Inflammatory macrophage treated with lipopolysaccharide for 4 hours (primary cell): ENCODE measurements around the gene SHC3.
A peak's percentile ranks its signal among the peaks of the same experiment; 100 is the strongest.

Experiments
- DNase-seq: peaks from one replicate; pipeline ENCODE4 v3.0.0-alpha.2; 2020

Gene SHC3

DNA sequence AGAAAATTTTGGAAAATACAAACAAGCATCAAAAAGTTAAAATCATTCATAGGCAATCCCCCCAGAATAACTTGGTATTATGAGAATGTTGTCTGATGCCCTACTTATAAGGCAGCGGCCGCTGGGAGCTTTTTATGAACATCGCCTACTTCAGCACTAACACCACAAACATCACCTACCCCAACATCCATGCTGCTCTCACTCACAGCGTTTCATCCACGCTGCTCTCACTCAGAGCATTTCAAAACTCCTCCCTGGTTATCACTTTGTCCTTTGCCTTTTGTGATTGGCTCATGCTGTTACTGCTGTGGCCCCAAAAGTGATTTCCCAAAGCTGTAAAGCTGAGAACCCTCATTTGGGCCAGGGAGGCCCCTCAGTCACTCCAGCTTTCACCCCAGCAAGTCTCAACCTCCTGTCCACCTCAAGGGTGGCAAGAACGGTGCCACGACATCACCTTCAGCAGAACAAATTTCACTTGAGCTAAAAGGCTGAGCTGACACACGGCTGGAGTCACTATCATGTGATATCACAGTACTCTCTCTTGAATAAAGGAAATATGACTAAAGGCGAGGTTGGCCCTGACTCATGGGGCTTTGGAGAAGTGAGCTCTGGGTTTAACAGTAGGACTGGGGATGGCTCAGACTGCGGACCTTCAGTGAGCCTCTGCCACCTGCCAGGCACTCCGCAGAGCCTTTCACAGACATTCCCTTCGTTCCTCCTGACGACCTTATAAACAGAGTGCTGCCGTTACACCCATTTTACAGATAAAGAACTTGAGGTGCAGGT lies 25.2 kb downstream of the SHC3 start:
- peak; percentile 95 for DNase-seq

DNA sequence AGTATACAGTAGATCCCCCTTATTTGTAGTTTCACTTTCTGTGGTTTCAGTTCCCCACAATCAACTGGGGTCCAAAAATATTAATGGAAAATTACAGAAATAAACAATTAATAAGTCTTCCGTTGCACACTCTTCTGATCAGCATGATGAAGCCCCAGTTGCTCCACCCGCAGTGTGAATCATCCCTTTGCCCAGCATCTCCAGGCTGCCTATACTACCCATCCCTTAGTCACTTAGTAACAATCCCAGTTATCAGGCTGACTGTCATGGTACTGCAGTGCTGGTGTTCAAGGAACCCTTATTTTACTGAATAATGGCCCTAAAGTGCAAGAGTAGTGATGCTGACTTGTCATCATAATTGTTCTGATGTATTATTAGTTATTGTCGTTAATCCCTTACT lies 28.9 kb downstream of the SHC3 start:
- DNase-seq: peak; percentile 0

DNA sequence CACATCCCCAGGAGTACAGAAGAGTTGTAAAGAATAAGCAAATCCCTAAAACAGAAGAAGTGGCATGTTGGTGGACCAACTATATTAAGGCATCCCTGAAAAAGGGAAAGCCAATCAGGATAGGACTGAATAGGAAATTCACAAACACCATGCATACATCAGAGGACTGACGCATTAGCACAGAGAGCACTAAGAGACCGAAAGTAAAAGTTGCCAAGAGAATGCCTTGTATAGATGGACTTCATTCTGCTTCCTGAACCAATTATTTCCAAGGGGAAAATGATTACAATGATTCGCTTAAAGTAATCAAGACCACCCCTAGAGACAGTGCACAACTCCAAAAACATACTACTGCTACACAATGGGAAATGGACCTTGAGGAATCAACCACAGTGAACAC lies 33.5 kb downstream of the SHC3 start:
- DNase-seq: no peak

DNA sequence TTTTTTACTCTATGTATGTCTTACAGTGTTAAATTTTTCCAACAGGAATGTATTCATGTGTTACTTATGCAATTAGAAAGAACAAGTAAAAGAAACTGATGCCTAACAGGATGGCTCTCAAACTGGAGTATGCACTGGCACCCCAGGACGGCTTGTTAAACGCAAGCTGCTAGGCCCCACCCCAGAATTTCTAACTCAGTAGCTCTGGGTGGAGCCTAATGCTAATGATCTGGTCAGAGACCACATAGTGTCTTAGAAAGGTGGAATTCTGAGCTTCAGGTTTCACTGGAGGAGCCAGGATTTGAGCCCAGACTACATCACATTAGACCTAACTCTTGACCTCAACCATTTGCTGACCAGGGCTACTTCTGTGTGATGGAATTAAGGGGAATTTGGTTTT lies 34.4 kb downstream of the SHC3 start:
- DNase-seq: no peak

DNA sequence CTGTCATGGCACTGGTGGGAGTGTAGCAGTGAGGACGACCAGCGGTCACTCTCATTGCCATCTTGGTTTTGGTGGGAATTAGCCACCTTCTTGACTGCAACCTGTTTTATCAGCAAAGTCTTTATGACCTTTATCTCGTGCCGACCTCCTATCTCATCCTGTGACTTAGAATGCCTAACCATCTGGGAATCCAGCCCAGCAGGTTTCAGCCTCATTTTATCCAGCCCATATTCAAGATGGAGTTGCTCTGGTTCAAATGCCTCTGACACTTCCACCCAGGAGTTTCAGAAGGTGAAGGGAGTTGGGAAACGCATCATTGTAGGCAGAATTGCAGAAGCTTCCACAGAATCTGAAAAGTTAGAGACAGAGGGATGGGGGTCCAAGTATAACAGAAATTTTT lies 35.4 kb downstream of the SHC3 start:
- no peak for DNase-seq

DNA sequence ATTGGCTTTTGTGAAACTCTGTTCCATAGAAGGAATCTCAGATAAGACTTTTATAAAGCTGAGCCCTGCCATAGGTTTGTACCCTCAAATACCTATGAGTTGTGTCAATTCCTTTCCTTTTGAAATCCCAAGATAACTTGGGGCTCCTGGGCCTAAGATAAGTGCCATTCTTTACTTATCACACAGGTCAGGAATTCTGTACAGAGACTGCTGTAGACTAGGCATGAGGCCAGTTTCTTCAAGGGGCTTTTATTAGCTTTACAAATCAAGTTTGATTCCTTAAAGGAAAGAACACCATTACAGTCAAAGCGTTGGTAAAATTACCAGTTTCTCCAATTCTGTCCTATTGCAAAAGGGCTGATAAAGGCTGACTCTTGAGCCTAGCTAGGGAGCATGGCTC lies 39.2 kb downstream of the SHC3 start:
- no peak for DNase-seq

DNA sequence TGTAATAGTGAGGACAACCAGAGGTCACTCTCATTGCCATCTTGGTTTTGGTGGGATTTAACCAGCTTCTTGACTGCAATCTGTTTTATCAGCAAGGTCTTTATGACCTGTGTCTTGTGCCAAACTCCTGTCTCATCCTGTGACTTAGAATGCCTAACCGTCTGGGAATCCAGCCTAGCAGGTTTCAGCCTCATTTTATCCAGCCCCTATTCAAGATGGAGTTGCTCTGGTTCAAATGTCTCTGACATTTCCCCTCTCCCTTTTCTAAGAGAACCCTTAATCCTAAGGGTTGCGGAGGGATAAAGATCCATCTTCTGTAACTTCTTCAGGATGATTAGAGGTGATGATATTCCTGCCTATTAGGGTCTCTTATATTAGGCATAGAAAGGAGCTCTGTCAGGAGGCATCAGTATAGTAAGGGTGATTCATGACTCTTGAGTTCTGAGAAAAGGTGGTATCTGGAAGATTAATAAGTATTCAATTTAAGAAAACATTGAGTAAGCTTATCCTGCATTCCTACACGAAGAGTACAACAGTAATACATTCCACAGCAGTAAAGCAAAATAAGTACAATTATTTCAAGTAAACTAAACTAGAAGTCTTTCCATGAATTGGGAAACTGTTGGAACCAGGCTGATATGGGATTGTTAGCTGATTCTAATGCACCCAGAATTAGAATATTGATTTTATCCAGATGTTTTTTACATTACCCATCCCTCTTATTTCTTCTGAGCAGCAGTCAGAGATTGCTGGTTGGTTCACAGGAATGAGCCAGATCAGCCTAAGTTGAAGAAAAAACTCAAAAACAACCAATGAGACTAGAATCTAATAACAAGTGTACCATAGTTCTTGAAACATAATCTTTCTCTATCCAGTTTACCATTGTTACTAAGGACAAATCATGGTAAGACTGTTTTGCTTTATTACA lies 39.9 kb downstream of the SHC3 start:
- DNase-seq: no peak

DNA sequence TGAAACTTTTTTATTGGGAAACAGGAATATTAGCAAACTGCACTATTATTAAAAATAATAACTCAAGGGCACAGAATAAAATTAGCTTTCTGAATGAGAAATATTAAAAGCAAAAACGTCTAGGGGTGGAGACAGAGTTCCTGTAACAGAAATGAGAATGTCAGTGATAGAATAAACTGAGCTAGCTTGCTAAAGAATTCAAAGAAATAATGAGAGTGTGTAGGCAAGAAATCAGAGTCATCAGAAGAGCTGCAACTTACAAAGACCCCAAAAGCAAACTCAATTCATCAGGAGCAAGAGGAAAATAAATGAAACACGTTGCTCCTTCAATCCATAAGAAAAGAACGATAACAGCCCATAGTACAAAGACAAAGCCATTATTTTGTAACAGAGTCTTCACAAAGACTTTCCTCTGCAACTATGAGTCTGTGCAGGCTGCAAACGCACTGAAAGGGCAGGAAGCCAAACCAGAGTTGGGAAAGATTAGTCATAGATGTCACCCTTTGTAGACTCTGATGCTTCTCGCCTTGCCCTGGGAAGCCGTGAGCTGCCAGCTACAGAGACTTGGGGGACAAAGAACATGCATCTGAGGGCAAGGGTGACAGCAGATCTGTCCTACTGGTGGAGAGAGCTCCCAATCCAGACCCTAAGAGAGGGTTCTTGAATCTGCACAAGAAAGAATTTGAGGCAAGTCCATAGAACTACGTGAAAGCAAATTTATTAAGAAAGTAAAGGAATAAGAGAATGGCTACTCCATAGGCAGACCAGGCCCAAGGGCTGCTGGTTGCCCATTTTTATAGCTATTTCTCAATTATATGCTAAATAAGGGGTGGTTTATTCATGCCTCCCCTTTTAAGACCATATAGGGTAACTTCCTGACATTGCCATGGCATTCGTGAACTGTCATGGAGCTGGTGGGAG lies 40.8 kb downstream of the SHC3 start:
- no peak for DNase-seq

DNA sequence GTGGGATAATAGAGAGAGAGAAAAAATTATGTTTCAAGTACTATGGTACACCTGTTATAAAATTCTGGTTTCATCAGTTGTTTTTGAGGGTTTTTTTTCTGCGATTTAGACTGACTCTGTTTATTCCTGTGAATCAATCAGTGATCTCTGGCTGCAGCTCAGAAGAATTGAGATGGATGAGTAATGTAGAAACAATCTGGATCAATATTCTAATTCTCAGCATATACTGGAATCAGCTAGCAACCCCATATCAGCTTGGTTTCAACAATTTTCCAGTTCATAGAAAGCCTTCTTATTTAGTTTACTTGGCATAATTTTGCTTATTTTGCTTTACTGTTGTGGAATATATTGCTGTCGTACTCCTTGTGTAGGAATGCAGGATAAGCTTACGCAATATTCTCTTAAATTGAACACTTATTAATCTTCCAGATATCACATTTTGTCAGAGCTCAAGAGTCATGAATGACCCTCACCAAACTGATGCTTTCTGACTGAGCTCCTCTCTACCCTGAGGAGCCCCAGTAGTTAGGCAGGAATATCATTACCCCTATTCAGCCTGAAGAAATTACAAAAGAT lies 42.9 kb downstream of the SHC3 start:
- no peak for DNase-seq

DNA sequence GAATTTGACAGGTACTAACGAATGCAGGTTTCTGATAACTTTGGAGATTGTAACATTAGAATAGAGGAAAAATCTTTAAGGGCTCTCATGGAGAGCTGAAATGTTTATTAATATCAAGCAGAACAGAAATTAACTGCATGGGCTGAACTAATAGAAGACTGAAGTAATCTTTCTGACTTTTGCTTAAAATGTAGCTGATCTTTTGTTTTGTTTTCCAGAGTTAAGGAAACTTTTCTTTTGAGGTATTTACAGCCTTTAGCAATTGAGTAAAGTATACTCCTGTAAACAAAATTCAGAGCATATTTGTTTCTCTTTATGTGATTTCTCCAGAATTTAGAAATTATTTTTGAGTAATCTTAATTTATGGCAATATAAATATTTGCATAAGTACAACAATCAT lies 43.9 kb downstream of the SHC3 start:
- DNase-seq: no peak

DNA sequence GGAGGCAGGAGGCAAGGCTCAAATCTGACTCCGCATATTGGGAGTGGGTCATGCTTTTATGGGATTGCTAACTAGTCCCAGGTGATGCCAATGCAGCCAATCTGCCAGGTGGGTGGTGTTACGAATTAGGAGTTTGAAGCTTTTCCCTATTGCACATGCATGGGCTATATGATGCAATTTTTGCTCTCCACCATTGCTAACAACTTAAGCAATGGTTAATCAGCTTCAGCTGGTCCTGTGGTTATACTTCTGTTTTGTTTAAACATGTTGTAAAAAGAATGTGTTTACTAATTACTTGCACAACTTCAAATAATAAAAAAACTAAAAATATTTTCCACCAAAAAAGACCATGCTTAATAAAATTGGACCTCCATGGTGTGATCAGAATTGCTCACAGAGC lies 55.7 kb downstream of the SHC3 start:
- no peak for DNase-seq

DNA sequence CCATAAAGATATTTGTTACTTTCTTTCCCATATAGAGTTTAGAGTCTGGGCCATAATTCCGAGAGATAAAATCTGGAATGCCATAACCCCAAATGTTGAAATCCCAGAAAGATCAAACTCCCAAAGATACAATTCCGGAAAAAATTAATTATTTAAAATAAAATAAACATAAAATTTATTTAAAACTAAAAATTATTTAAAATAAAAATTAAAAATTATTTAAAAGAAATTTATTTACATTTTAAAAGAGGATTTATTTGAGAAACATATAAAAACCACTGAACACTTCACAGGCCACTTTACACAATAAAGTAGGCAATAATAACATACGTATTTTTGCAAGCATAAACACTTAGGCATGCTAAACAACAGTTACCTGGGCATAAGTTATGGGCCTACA lies 57.9 kb downstream of the SHC3 start:
- DNase-seq: no peak

DNA sequence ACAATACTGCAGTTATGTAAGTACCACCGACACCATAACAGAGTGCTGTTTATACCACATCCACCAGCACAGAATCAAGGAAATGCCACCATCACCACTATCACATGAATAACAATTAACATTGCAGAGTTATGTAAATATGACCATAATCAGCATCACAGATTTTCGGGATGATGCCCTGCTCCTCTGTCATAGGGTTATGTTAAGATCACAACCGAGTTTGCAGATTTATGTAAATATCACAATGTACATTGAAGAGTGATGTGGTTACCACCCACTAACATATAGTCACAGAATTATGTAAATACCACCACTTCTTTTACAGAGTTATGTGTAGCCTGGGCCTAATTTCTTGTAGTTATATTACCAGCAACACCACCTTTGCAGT lies 61.8 kb downstream of the SHC3 start:
- no peak for DNase-seq

DNA sequence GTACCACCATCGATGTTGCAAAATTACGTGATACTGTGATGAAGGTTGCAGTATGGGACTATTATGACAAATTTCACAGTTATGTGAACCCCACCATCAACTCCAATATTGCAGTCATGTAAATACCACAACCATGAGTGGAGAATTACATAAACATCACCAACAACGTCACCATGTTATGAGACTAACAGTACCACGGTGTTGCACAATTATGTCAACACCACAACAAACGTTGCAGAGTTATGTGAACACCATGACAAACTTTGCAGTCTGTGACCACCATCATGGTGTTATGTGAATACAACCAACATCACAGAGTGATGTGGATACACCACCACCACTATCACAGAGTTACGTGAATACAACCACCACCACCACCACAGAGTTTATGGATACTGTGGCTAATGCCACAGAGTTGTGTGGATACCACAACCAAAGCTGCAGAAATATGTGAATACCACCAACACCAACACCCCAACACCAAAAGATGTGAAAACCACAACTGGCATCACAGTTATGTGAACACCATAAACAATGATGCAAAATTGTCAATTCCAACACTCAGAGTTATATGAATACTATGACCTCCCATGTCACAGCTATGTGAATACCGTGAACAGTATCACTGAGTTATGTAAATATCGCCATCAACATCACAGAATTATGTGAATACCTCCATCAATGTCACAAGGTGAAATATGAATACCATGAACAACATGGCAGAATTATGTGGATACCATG lies 62.4 kb downstream of the SHC3 start:
- DNase-seq: no peak

DNA sequence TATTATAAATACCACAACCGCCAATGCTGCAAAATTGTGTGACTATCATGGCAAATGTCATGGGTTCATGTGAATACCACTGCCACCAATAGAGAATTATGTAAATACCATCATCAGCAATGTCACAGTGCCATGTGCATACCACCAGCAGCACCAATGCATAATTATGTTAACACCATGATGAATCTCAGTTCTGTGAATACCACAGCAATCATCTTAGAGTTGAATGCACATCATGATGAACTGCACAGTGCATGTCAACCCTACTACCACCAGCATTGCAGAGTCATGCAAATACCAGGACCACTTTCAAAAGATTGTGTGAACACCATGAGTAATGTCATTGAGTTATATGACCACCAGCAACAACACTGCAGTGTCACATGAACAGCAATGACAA lies 63.2 kb downstream of the SHC3 start:
- no peak for DNase-seq

DNA sequence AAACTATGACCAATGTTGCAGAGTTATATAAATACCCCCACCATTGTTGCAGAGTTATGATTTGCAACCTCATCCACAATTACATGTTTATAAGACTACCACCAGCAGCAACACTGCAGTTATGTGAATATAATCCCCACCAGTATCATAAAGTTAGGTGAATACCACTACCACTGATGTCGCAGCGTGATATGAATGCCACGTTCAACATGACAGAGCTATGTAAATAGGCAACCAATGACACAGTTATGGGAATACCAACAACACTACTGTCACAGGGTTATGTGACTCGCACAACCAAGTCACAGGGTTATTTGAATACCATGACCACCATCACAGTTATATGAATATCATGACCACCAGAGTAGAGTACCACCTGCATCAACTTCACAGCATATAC lies 63.9 kb downstream of the SHC3 start:
- DNase-seq: no peak

DNA sequence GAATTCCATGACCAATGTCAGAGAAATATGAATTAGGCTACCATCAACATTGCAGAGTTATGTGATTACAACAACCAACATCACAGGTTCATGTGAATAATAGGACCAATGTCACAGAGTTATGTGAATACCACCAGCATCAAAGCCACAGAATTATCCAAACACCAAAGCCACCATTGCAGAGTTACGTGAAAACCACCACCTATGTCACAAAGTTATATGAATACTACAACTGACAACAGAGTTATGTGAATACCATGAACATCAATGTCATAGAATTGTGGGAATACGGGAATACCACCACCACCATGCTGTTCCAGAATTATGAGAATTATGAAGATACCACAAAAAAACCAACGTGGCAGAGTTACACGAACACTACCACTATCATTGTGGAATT lies 64.8 kb downstream of the SHC3 start:
- DNase-seq: no peak

DNA sequence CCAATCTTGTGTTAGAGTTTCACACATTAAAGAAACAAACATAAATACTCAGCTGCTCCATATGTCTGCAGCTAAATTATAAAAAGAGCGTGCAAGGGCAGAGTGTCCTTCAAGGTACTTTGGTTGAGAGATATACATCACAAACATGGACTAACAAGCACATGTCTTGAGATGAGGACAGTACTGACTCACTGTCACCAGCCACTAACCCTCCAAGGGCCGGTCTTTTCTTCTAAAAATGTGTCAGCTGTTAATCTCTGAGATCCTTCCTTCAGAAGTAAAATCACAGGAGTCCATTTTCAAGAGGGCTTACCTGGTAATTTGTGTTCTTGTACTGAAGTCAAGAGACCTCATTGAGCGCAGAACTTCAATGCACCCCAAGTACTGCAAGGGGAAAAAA lies 66.4 kb downstream of the SHC3 start:
- no peak for DNase-seq

DNA sequence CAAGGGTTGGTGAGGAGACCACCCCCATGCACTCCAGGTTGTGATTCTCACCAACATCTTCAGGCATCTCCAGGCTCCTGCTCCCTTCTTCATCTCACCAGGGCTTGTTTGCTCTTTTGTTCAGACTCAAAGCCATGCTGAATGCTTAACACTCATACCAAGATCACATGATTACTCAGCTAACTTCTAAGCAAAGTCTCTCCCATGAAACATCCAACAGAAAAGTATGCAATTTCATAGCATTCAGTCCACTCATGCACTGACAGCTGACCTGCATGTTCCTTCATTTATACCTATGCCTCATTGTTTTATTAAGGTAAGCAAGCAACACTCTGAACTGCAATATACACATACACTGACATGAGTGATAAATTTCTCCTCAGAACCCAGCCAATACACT lies 69.0 kb downstream of the SHC3 start:
- no peak for DNase-seq

DNA sequence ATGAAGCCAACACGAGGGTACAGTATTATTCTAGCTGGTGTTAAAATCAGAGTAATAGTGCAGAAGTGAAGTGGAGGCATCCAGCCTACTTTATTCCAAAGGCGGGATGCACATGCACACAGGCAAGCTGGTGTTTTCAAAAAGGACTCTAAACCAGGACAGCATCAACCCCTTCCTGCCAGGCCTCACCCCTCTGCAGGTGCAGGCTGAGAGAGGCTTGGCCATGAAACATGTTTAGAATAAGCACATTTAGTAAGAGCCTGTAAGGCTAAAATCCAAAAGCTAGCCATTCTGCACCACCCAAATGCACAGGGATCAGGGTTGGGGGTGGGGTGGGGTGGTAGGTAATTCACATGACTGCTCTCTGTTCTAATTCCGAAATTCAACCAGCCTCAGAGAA lies 71.2 kb downstream of the SHC3 start:
- no peak for DNase-seq

DNA sequence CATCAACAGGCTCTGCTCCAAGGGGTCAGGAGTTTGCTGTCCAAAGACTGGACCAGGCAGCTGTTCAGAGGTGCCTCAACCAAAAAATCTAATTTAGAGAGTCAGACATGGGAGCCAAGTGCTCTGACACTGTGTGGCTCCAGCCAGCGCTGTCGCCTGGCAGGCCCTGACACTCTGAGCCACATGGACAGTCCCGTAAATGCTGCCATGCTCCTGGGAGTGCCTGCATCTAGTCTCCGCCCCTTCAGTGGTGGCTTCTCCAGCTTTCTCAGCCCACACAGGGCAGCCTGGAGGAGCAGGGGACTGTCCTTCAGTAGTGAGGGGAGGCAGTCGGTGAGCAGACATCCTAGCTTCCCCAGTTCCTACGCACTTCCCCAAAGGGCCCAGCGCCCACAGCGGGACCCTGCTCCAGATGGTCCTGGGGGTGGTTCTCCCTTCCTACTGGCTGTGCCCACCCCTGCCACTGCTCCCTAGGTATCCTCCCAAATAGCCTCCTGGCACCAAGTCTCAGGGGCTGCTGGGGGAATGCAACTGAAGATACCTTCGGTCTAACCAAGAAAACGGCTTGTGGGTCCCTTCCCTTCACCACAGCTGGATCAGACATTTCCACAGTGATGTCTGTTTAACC lies 72.3 kb downstream of the SHC3 start:
- no peak for DNase-seq

DNA sequence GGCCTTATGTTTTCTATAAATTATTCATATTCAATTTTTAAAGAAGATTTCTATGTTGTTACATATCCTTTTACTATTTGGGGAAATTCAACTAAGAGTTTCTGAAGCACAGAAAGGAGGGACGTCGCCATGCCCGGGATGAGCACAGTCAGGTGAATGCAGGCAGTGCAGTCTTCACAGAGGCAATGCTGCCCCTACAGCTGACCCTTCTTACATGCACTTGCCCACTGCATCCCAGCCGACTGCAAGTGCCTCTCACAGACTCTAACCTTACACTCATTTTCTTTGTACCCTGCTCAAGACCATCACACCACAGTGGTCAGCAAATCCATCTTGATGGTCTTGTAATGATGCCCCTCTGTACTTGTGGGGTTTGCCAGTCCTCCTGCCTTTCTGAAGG lies 73.8 kb downstream of the SHC3 start:
- no peak for DNase-seq
